ENCODE measurements around the gene GOLGA6L24. TPM values are rescaled to one million over a fixed set of nuclear protein-coding genes. Genes with fewer than 3 reads are reported as not detected.
"Not testable (repeated sequence)": the region's sequence is repeated elsewhere in the genome, so short reads cannot be mapped to it uniquely, and the experiment has no call there.

GOLGA6L24 gene
- total and polyA plus RNA-seq, 3 donors from 2014 or later, result 1.2 to 15.3 (median 6.6) TPM

GRCh38 chr15:28310454-28310853 lies 47.4 kb downstream of the GOLGA6L24 start:
- DNase-seq; H3K4me3 ChIP-seq; intact Hi-C loops (cut with DNase I; ENCODE audit: low total_unique reads); H3K36me3 ChIP-seq (ENCODE audit: low read depth, missing control alignments); H3K27ac ChIP-seq; H3K27me3 ChIP-seq; H3K9me3 ChIP-seq; H3K4me1 ChIP-seq: not testable (repeated sequence)
- WGBS, 2 donors, result 84 to 90% methylated on average over 11 of the region's 11 CpGs

GRCh38 chr15:28308718-28309117 lies 49.2 kb downstream of the GOLGA6L24 start:
- WGBS, 2 donors, result 97 to 98% methylated on average over 5 of the region's 5 CpGs
- H3K4me1 ChIP-seq; intact Hi-C loops (cut with DNase I; ENCODE audit: low total_unique reads); H3K27ac ChIP-seq; DNase-seq; H3K4me3 ChIP-seq; H3K27me3 ChIP-seq; H3K36me3 ChIP-seq (ENCODE audit: low read depth, missing control alignments); H3K9me3 ChIP-seq: not testable (repeated sequence)

Small RNA genes within 50 kb of the gene (small RNA-seq; reads per million reads assigned to genes)
- gene AC091304.5 (0 reads per million in 2 donors), gene RN7SL238P (0 reads per million in 2 donors)

Other genes with a start within 250 kb of the GOLGA6L24 start
- 100 to 1,000 TPM in 1 of 2 donors, 10 to 100 TPM in 1; 78.2 to 113 TPM for gene HERC2, start 35.9 kb downstream of the GOLGA6L24 start, total RNA-seq
- gene HERC2, start 35.9 kb downstream of the GOLGA6L24 start, polyA plus RNA-seq (ENCODE audit: insufficient read depth, low read depth, low replicate concordance), result 45.6 TPM
- gene GOLGA8F, start 20.6 kb upstream of the GOLGA6L24 start, total RNA-seq, result 10 to 100 TPM; 14.8 to 39.6 TPM
- gene GOLGA8F, start 20.6 kb upstream of the GOLGA6L24 start, polyA plus RNA-seq (ENCODE audit: insufficient read depth, low read depth, low replicate concordance), result 46.4 TPM
- gene GOLGA8G, start 174.9 kb upstream of the GOLGA6L24 start, total RNA-seq, result 10 to 100 TPM; 42.7 to 57.9 TPM
- 28.8 TPM for gene GOLGA8G, start 174.9 kb upstream of the GOLGA6L24 start, polyA plus RNA-seq (ENCODE audit: insufficient read depth, low read depth, low replicate concordance)
- gene GOLGA6L25, start 195.5 kb upstream of the GOLGA6L24 start, total RNA-seq, result not detected
- 6.0 TPM for gene GOLGA6L25, start 195.5 kb upstream of the GOLGA6L24 start, polyA plus RNA-seq (ENCODE audit: insufficient read depth, low read depth, low replicate concordance)